Measurements from ENCODE around the gene GCN1.

DNA sequence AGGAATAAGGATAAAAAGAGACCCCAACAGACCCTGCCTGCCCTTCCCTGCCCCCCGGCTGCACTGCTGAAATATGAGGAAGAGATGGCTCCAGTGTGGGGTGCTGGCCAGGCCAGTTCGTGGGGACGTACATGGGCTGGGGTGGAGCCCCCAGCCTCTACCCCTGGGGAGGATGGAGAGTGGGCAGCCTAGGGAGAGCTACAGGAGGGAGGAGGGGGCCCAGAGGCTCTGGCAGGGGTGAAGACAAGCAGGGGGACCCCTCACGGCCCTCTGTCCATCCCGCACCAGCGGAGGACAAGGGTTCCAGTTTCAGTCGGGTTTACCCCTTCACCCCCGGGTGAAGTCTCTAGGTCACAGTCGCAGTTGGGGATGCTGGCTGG lies 17.4 kb upstream of the GCN1 start:
- TF ChIP-seq POLR2A (IDR thresholded peaks at IDR 0.05; ENCODE audit: low read depth, low read length), result no peak
- TF ChIP-seq TAF1 (IDR thresholded peaks at IDR 0.05; ENCODE audit: borderline replicate concordance, low read depth, low read length), result no peak
- TF ChIP-seq POLR2AphosphoS5 (IDR thresholded peaks at IDR 0.05; ENCODE audit: low read depth, low read length), result no peak

Measured in GM12892 (cell line).